ENCODE data around the gene LRRC2. TPM values are rescaled to one million over a fixed set of nuclear protein-coding genes. Genes with fewer than 3 reads are reported as not detected.

LRRC2 gene
- total and polyA plus RNA-seq, 2 donors (not counting 3 experiments of a cell fraction or from before 2014, with no cell fraction given): 0.14 to 0.73 TPM

DNA sequence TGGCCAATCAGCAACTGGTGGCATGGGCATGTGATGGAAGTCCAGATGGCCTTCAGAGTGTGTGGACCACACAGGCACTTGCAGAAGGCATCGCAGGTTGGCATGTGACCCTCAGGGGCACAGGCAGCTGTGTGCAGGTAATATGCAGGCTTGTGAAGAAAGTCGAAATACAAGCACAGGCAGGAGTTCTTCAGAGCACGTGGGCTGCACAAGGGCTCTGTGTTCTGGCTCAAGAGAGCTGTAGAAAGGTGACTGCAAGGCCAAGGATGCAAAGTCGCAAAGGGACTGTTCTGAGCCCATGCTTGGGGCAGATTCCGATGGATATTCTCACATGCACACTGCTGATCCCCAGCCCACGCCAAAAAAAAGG lies 8.3 kb downstream of the LRRC2 start:
- intact Hi-C loops (cut with micrococcal nuclease) (loop anchor here (1.0 to 10.0 kb wide), 6 partner anchors 40 to 281 kb away; partner anchors contain the start of genes CCR5 and RTP3), dilution Hi-C loops (cut with MboI; ENCODE audit: extremely low pct_ligation_motif_present, low sequenced_read_pairs) (no loop called here)
- TF ChIP-seq POLR2A (IDR thresholded peaks at IDR 0.05; ENCODE audit: low read depth, low read length) (no peak), MYC (IDR thresholded peaks at IDR 0.05; ENCODE audit: low read depth, low read length) (no peak), POLR2AphosphoS5 (IDR thresholded peaks at IDR 0.05; ENCODE audit: insufficient read depth, low read depth, low read length) (no peak), FOS (IDR thresholded peaks at IDR 0.05; ENCODE audit: borderline replicate concordance, insufficient read depth, low read length) (no peak), GATA2 (IDR thresholded peaks at IDR 0.05; ENCODE audit: insufficient read depth, insufficient read length, low read depth, low read length) (no peak), EZH2 (IDR thresholded peaks at IDR 0.05; ENCODE audit: borderline replicate concordance, low read depth, low read length, severe bottlenecking) (no peak), JUN (IDR thresholded peaks at IDR 0.05; ENCODE audit: borderline replicate concordance, insufficient read depth, insufficient read length, low read depth) (no peak)
- TF ChIP-seq, protein P1, sequence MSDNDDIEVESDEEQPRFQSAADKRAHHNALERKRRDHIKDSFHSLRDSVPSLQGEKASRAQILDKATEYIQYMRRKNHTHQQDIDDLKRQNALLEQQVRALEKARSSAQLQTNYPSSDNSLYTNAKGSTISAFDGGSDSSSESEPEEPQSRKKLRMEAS (IDR thresholded peaks at IDR 0.05; ENCODE audit: insufficient read depth, insufficient read length): no peak
- TF ChIP-seq, protein P2, sequence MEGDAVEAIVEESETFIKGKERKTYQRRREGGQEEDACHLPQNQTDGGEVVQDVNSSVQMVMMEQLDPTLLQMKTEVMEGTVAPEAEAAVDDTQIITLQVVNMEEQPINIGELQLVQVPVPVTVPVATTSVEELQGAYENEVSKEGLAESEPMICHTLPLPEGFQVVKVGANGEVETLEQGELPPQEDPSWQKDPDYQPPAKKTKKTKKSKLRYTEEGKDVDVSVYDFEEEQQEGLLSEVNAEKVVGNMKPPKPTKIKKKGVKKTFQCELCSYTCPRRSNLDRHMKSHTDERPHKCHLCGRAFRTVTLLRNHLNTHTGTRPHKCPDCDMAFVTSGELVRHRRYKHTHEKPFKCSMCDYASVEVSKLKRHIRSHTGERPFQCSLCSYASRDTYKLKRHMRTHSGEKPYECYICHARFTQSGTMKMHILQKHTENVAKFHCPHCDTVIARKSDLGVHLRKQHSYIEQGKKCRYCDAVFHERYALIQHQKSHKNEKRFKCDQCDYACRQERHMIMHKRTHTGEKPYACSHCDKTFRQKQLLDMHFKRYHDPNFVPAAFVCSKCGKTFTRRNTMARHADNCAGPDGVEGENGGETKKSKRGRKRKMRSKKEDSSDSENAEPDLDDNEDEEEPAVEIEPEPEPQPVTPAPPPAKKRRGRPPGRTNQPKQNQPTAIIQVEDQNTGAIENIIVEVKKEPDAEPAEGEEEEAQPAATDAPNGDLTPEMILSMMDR (IDR thresholded peaks at IDR 0.05; ENCODE audit: extremely low read depth in 1 of 2, insufficient read depth in 1 of 2, low read depth in 1 of 2, low read length in 2 of 2): no peak
- POLR2A ChIA-PET: interaction anchor here (0.6 to 1.3 kb wide), 2 partner anchors 41 to 69 kb away, joined by 4 to 5 read pairs; no protein-coding TSS in a partner anchor
- H3K27me3 ChIP-seq (ENCODE audit: control insufficient read depth in 2 of 2, insufficient read depth in 2 of 2, low read length in 2 of 2): no peaks in the 10 kb centered on the region
- FAIRE-seq (no peak), DNase-seq (ENCODE audit: low read depth, low spot score) (no peak)
- H2AFZ ChIP-seq (ENCODE audit: low read depth, low read length): peak overlapping the region; percentile 18
- no peaks in the 10 kb centered on the region for H3K36me3 ChIP-seq (ENCODE audit: control insufficient read depth in 2 of 2, extremely low read depth in 1 of 2, insufficient read depth in 2 of 2, low read length in 2 of 2)
- no peak overlapping the region for H3K9ac ChIP-seq (replicated peaks; ENCODE audit: extremely low read depth, insufficient read depth, low read length)
- no peaks in the 10 kb centered on the region for H4K20me1 ChIP-seq (replicated peaks; ENCODE audit: control insufficient read depth, extremely low read depth, insufficient read depth, low read length)
- no peak overlapping the region for H3K4me2 ChIP-seq (ENCODE audit: insufficient read depth, low read length)
- CTCF ChIA-PET: interaction anchor here (1.0 to 4.7 kb wide), 19 partner anchors 9 to 619 kb away, joined by 3 to 225 read pairs (median 5); partner anchors contain the start of gene RTP3
- H3K4me1 ChIP-seq (ENCODE audit: control insufficient read depth, extremely low read depth, insufficient read depth, low read length): peaks cover 23% of the 10 kb centered on the region
- BruUV-seq (replicated peaks): no TSS peak
- H3K79me2 ChIP-seq (ENCODE audit: control insufficient read depth, insufficient read depth, low read length): no peaks in the 10 kb centered on the region
- no peak overlapping the region for H3K27ac ChIP-seq (ENCODE audit: insufficient read depth, low read depth, low read length)
- H3K9me1 ChIP-seq (replicated peaks; ENCODE audit: control insufficient read depth, extremely low read depth, insufficient read depth, low read length): no peaks in the 10 kb centered on the region
- no peaks in the 10 kb centered on the region for H3K9me3 ChIP-seq (replicated peaks; ENCODE audit: control insufficient read depth, insufficient read depth, low read length)
- no peak overlapping the region for H3K4me3 ChIP-seq (replicated peaks in 1 of 3; ENCODE audit: insufficient read depth in 1 of 3, low read depth in 1 of 3, low read length in 3 of 3)
